Keratinocyte (primary cell): ENCODE data around the gene ZFP91. TPM values are rescaled to one million over a fixed set of nuclear protein-coding genes. Genes with fewer than 3 reads are reported as not detected.

Experiments used
- DNase-seq: peaks from one replicate; pipeline ENCODE4 v3.0.0-alpha.2; 2011; ENCODE audit warnings: low read depth, missing footprints, low spot score
- FAIRE-seq: peaks from 2 replicates; lab custom pipeline; 2011; peaks lifted over from hg19 to GRCh38; lab: Jason Lieb, UNC
- H2AFZ ChIP-seq: 2 replicates; pipeline ENCODE4 v1.6.0; 2012; ENCODE audit warnings: low read length, control low read depth, inconsistent platforms; ENCODE audit not compliant: control insufficient read depth
- H3K27ac ChIP-seq: 2 replicates; pipeline ENCODE4 v1.5.1; 2011; ENCODE audit warnings: low read length; ENCODE audit not compliant: control insufficient read depth, insufficient read depth
- H3K27me3 ChIP-seq: 3 replicates; pipeline ENCODE4 v1.6.0; 2011; ENCODE audit warnings: low read length; ENCODE audit not compliant: control insufficient read depth, insufficient read depth; ENCODE audit errors: extremely low read depth
- H3K36me3 ChIP-seq, 2 experiments: 2 replicates in 1 of 2; 3 replicates in 1 of 2; pipeline ENCODE4 v1.5.1; 2011; ENCODE audit warnings: low read length in 2 of 2, mild to moderate bottlenecking in 1 of 2; ENCODE audit not compliant: control insufficient read depth in 2 of 2, insufficient read depth in 2 of 2; ENCODE audit errors: extremely low read depth in 1 of 2
- H3K4me1 ChIP-seq: 3 replicates; pipeline ENCODE4 v1.5.1; 2011; ENCODE audit warnings: low read length; ENCODE audit not compliant: control insufficient read depth, insufficient read depth; ENCODE audit errors: extremely low read depth
- H3K4me2 ChIP-seq: 3 replicates; pipeline ENCODE4 v1.6.0; 2011; ENCODE audit warnings: low read depth, low read length; ENCODE audit not compliant: control insufficient read depth, insufficient read depth; ENCODE audit errors: extremely low read depth
- H3K4me3 ChIP-seq, 3 experiments: fragments of 200-600 bp in 1 of 3; sonication (generic) in 1 of 3; 2 replicates in 2 of 3; 3 replicates in 1 of 3; pipeline ENCODE4 v1.5.1; 2011 to 2016; ENCODE audit warnings: low read length in 3 of 3, mild to moderate bottlenecking in 3 of 3, control low read depth in 2 of 3, inconsistent platforms in 1 of 3, low read depth in 1 of 3, mixed read lengths in 1 of 3, mixed run types in 1 of 3, moderate library complexity in 1 of 3; ENCODE audit not compliant: control insufficient read depth in 2 of 3, insufficient read depth in 2 of 3; ENCODE audit errors: extremely low read depth in 1 of 3
- H3K79me2 ChIP-seq: 2 replicates; pipeline ENCODE4 v1.6.0; 2012; ENCODE audit warnings: low read length; ENCODE audit not compliant: control insufficient read depth, insufficient read depth
- H3K9ac ChIP-seq: 3 replicates; pipeline ENCODE4 v1.6.0; 2011; ENCODE audit warnings: low read length; ENCODE audit not compliant: control insufficient read depth, insufficient read depth; ENCODE audit errors: extremely low read depth
- H3K9me1 ChIP-seq: 3 replicates; pipeline ENCODE4 v1.6.0; 2011; ENCODE audit warnings: low read length; ENCODE audit not compliant: control insufficient read depth, insufficient read depth; ENCODE audit errors: extremely low read depth
- H3K9me3 ChIP-seq: 2 replicates; pipeline ENCODE4 v1.5.1; 2012; ENCODE audit warnings: low read depth, low read length; ENCODE audit not compliant: control insufficient read depth
- H4K20me1 ChIP-seq: 3 replicates; pipeline ENCODE4 v1.6.0; 2011; ENCODE audit warnings: low read length; ENCODE audit not compliant: control insufficient read depth, insufficient read depth; ENCODE audit errors: extremely low read depth
- EZH2 ChIP-seq: IDR thresholded peaks from one replicate; pipeline ENCODE4 v1.6.1; 2012; ENCODE audit warnings: inconsistent platforms, mild to moderate bottlenecking, low read length, moderate library complexity
- dilution Hi-C: fragments of 300-500 bp; cut with MboI; formaldehyde crosslinking; loops from one replicate; pipeline ENCODE4 v1.7.0; 2020; ENCODE audit warnings: low sequenced_read_pairs; ENCODE audit not compliant: extremely low pct_ligation_motif_present
- polyA minus RNA-seq, 3 experiments: library from RNA; depleted of rRNA, polyadenylated mRNA; stranded (reverse); fragments of >200 nt; gene quantifications; 1 replicate in 1 of 3; 2 replicates in 1 of 3; 3 replicates in 1 of 3; pipeline ENCODE4 v1.2.3, GENCODE V29; 2011
- polyA plus RNA-seq, 5 experiments: library from polyadenylated mRNA; depleted of rRNA in 3 of 5; stranded (reverse) in 3 of 5; stranded (forward) in 1 of 5; unstranded in 1 of 5; fragments of >200 nt; gene quantifications; 1 replicate in 1 of 5; 2 replicates in 3 of 5; 3 replicates in 1 of 5; pipeline versions ENCODE4 v1.2.1 to v1.2.3, GENCODE V29; 2011 to 2012; ENCODE audit warnings: missing spikeins in 2 of 5, low read depth in 1 of 5, low replicate concordance in 1 of 5
- TF ChIP-seq, protein P1 (sequence below), 3 experiments: IDR thresholded peaks in 1 of 3; conservative IDR thresholded peaks in 1 of 3; optimal IDR thresholded peaks in 1 of 3; 2 replicates in 2 of 3; 3 replicates in 1 of 3; pipeline versions ENCODE3 to v1.5.1; 2011; ENCODE audit warnings: low read length in 3 of 3, mild to moderate bottlenecking in 3 of 3, moderate library complexity in 2 of 3, control low read depth in 1 of 3, inconsistent platforms in 1 of 3; ENCODE audit not compliant: insufficient read depth in 2 of 3; ENCODE audit errors: extremely low read depth in 1 of 3

ZFP91 gene, protein sequence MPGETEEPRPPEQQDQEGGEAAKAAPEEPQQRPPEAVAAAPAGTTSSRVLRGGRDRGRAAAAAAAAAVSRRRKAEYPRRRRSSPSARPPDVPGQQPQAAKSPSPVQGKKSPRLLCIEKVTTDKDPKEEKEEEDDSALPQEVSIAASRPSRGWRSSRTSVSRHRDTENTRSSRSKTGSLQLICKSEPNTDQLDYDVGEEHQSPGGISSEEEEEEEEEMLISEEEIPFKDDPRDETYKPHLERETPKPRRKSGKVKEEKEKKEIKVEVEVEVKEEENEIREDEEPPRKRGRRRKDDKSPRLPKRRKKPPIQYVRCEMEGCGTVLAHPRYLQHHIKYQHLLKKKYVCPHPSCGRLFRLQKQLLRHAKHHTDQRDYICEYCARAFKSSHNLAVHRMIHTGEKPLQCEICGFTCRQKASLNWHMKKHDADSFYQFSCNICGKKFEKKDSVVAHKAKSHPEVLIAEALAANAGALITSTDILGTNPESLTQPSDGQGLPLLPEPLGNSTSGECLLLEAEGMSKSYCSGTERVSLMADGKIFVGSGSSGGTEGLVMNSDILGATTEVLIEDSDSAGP
- polyA plus RNA-seq (30.1 to 45.6 TPM (median 34.0 TPM) in 3 replicates), polyA minus RNA-seq (14.7 to 40.9 TPM (median 25.4 TPM) in 3 replicates)
- polyA plus RNA-seq (2011; ENCODE audit: low read depth), result 14.5 TPM
- 30.4 and 45.7 TPM in 2 replicates for polyA plus RNA-seq (2011; cell fraction: cytosol; rRNA removed)
- 28.5 and 40.5 TPM in 2 replicates for polyA plus RNA-seq (2011; cell fraction: nucleus; rRNA removed)
- polyA plus RNA-seq (2012; ENCODE audit: low replicate concordance), result 21.6 and 38.7 TPM in 2 replicates
- polyA minus RNA-seq (2011; cell fraction: cytosol; rRNA and poly(A)+ RNA removed), result 27.4 TPM
- polyA minus RNA-seq (2011; cell fraction: nucleus; rRNA and poly(A)+ RNA removed), result 19.5 and 35.0 TPM in 2 replicates

DNA sequence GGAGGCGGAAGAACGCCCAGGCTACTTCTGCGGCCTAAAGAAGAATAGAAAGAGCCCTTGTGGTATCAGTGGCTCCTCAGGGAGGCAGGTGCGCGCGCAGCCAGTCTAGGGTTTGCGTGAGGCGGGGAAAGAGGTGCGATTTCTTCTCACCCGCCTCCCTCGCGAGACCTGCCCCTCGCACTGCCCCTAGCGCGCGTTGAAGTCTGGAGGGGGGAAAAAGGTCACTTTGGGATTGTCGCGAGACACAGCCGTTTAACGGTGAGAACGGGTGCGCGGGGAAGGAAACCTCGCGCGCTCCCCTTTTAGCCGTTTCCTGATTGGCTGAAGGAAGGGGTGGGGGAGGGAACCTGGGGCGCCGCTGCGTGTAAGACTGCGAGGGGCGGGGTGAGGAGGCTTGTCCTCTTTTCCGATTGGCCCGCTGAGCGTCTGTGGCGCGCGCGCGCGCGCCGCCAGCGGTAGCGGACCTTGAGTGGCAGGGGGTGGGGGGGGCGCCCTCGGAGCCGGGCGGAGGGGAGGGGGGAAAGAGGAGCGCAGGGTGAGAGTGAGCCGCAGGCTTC lies at the start of gene ZFP91:
TSS of gene ZFP91 (plus strand) at position 429 of the 557 bp plus-strand sequence. CDS start 219 bp downstream, outside the sequence.
- no peaks in the 10 kb centered on the region for H3K36me3 ChIP-seq
- TF ChIP-seq, protein P1, sequence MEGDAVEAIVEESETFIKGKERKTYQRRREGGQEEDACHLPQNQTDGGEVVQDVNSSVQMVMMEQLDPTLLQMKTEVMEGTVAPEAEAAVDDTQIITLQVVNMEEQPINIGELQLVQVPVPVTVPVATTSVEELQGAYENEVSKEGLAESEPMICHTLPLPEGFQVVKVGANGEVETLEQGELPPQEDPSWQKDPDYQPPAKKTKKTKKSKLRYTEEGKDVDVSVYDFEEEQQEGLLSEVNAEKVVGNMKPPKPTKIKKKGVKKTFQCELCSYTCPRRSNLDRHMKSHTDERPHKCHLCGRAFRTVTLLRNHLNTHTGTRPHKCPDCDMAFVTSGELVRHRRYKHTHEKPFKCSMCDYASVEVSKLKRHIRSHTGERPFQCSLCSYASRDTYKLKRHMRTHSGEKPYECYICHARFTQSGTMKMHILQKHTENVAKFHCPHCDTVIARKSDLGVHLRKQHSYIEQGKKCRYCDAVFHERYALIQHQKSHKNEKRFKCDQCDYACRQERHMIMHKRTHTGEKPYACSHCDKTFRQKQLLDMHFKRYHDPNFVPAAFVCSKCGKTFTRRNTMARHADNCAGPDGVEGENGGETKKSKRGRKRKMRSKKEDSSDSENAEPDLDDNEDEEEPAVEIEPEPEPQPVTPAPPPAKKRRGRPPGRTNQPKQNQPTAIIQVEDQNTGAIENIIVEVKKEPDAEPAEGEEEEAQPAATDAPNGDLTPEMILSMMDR (optimal IDR thresholded peaks at IDR 0.05 in 1 of 3, IDR thresholded peaks at IDR 0.05 in 1 of 3, conservative IDR thresholded peaks at IDR 0.05 in 1 of 3; ENCODE audit: extremely low read depth in 1 of 3, insufficient read depth in 2 of 3, low read length in 3 of 3), result no peak
- TF ChIP-seq EZH2, result no peak
- H2AFZ ChIP-seq, result peak within 1 kb of the TSS; percentile 72
- DNase-seq (peak; percentile 81), FAIRE-seq (no peak)
- H3K4me1 ChIP-seq, result peaks cover 58% of the 10 kb centered on the region
- H3K9me3 ChIP-seq, result no peaks in the 10 kb centered on the region
- H4K20me1 ChIP-seq, result peaks cover 3% of the 10 kb centered on the region
- peak within 1 kb of the TSS; percentile 99 for H3K4me2 ChIP-seq
- H3K4me3 ChIP-seq, result peak within 1 kb of the TSS; percentile 94 to 96 (median 95)
- peak within 1 kb of the TSS; percentile 100 for H3K27ac ChIP-seq
- no peaks in the 10 kb centered on the region for H3K27me3 ChIP-seq
- H3K9ac ChIP-seq, result peak within 1 kb of the TSS; percentile 100
- dilution Hi-C loops, result no loop called here
- H3K9me1 ChIP-seq, result no peaks in the 10 kb centered on the region
- H3K79me2 ChIP-seq, result peaks cover 50% of the 10 kb centered on the region

DNA sequence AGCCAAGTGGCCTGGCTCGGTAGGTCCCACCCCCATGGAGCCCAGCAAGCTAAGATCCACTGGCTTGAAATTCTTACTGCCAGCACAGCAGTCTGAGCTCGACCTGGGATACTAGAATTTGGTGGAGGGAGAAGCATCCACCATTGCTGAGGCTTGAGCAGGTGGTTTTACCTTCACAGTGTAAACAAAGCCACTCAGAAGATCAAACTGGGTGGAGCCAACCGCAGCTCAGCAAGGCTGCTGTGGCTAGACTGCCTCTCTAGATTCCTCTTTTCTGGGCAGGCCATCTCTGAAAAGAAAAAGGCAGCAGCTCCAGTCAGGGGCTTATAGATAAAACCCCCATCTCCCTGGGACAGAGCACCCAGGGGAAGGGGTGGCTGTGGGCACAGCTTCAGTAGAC lies 48.6 kb upstream of the ZFP91 start:
- FAIRE-seq, result no peak
- peaks cover 3 to 17% of the 10 kb centered on the region in 2 experiments for H3K36me3 ChIP-seq

More for the DNA sequence above, 48.6 kb upstream of the ZFP91 start:
- Histone ChIP-seq H3K9me3 (no peaks in the 10 kb centered on the region), H3K9me1 (no peaks in the 10 kb centered on the region), H4K20me1 (no peaks in the 10 kb centered on the region), H3K27ac (no peak overlapping the region), H3K4me2 (no peak overlapping the region), H3K79me2 (no peaks in the 10 kb centered on the region), H2AFZ (no peak overlapping the region), H3K27me3 (no peaks in the 10 kb centered on the region), H3K4me1 (no peaks in the 10 kb centered on the region), H3K4me3 (no peak overlapping the region), H3K9ac (no peak overlapping the region)
- no peak for DNase-seq
- dilution Hi-C loops, result no loop called here
- TF ChIP-seq, protein P1 (optimal IDR thresholded peaks at IDR 0.05 in 1 of 3, IDR thresholded peaks at IDR 0.05 in 1 of 3, conservative IDR thresholded peaks at IDR 0.05 in 1 of 3; ENCODE audit: extremely low read depth in 1 of 3, insufficient read depth in 2 of 3, low read length in 3 of 3), result no peak
- no peak for TF ChIP-seq EZH2
